Ovary (tissue), 10 donors: Measurements from ENCODE around the gene LY6G6D. TPM values are rescaled to one million over a fixed set of nuclear protein-coding genes. Genes with fewer than 3 reads are reported as not detected.

Source experiments
- DNase-seq, 5 donors: peaks; one replicate each; pipeline ENCODE4 v3.0.0-alpha.2; 2019 to 2020
- H3K27ac ChIP-seq, 2 donors: fragments of 200-600 bp; one replicate each; pipeline versions ENCODE4 v1.5.1 to v1.8.0; 2019 to 2022
- H3K27me3 ChIP-seq: fragments of 200-600 bp; one replicate; pipeline ENCODE4 v1.8.0; 2022
- H3K36me3 ChIP-seq: fragments of 200-600 bp; sonication (generic); one replicate; pipeline ENCODE4 v1.5.1; 2019
- H3K4me1 ChIP-seq: one replicate; pipeline ENCODE4 v1.8.1; 2013; ENCODE audit warnings: mild to moderate bottlenecking, moderate library complexity; ENCODE audit not compliant: insufficient read depth
- H3K4me3 ChIP-seq: fragments of 200-600 bp; sonication (generic); one replicate; pipeline ENCODE4 v1.5.1; 2017
- H3K9me3 ChIP-seq, 2 donors: fragments of 200-600 bp in 1 of 2; sonication (generic) in 1 of 2; one replicate each; pipeline versions ENCODE4 v1.5.1 to v1.8.1; 2013 to 2019; ENCODE audit warnings: mild to moderate bottlenecking in 1 of 2, moderate library complexity in 1 of 2
- EP300 ChIP-seq: sonication (generic); formaldehyde crosslinking; IDR thresholded peaks from one replicate; pipeline ENCODE4 v1.6.1; 2017; ENCODE audit warnings: antibody characterized with exemption
- POLR2A ChIP-seq: fragments of 450-650 bp; IDR thresholded peaks from one replicate; pipeline ENCODE4 v1.6.1; 2017; ENCODE audit warnings: antibody characterized with exemption, mild to moderate bottlenecking, moderate library complexity
- WGBS, 3 donors: extraction: QIAGEN DNeasy Blood & Tissue Kit in 1 of 3; methylation state at CpG; one replicate each; pipeline versions ENCODE4 v1.1.5 to v1.1.7; 2013 to 2017; 5-methylcytosine and 5-hydroxymethylcytosine counted together
- intact Hi-C, 4 donors: fragments of 100-400 bp; cut with DNase I; formaldehyde crosslinking; loops; one replicate each; pipeline versions ENCODE4 v1.11.0 to v1.15.1; 2022 to 2023
- long read RNA-seq, 3 donors: library from polyadenylated mRNA in 2 of 3; unstranded in 2 of 3; transcript quantifications; one replicate each; pipeline ENCODE4 v2.0.0 and lab custom pipeline, GENCODE V29; 2021 to 2026
- polyA plus RNA-seq, 2 donors: library from polyadenylated mRNA; stranded (reverse); fragments of 200-250 nt in 1 of 2; fragments of 350-450 nt in 1 of 2; fragmentation: Illumina TruSeq in 1 of 2; extraction: RNeasy Lipid Tissue Mini Kit (QIAGEN cat#74804) in 1 of 2; gene quantifications; one replicate each; pipeline ENCODE4 v1.2.3, GENCODE V29; 2013 to 2014
- total RNA-seq, 7 donors: library from RNA; depleted of rRNA in 2 of 7; stranded (reverse); fragments of >200 nt in 2 of 7; fragmentation: NEBNext Ultra II Directional in 3 of 7; extraction: Animal tissue kit (Norgen Biotek cat#: 25700) in 3 of 7; gene quantifications; one replicate each; pipeline versions ENCODE4 v1.1.0 to v1.2.4, GENCODE V29; 2016 to 2023
- TF ChIP-seq, protein P1 (sequence below), 3 donors: fragments of 450-650 bp in 2 of 3; fragments of 200-600 bp in 1 of 3; IDR thresholded peaks; one replicate each; pipeline versions ENCODE4 v1.5.1 to v1.8.0; 2016 to 2022; ENCODE audit warnings: antibody characterized with exemption in 3 of 3, mild to moderate bottlenecking in 1 of 3
- donor health status: DM: no; HTN: no; CAD: no; lungs with moderate emphysema.
- donor health status: DM: no; HTN: no; CAD: no.
- donor health status: Bipolar disorder and iron deficiency.
- donor health status: DM: yes; HTN: yes; CAD: no.
- donor health status: DM: no; HTN: no; CAD: no.
- donor health status: DM: yes; HTN: yes; CAD: no.

LY6G6D gene
- total RNA-seq: not detected
- polyA plus RNA-seq: not detected
- long read RNA-seq, donor 1: 0 reads
- long read RNA-seq, donor 2: 0 reads
- long read RNA-seq, donor 3: 0 reads

- no peak for DNase-seq
- Histone ChIP-seq H3K27ac (no peak within 1 kb of the TSS), H3K4me3 (no peak within 1 kb of the TSS), H3K4me1 (no peaks in the 10 kb centered on the region), H3K27me3 (no peaks in the 10 kb centered on the region), H3K9me3 (no peaks in the 10 kb centered on the region), H3K36me3 (no peaks in the 10 kb centered on the region)
- 70 to 80% (median 79%) methylated on average over 16 of the region's 16 CpGs for WGBS, 3 donors
- TF ChIP-seq POLR2A: no peak
- TF ChIP-seq, protein P1, sequence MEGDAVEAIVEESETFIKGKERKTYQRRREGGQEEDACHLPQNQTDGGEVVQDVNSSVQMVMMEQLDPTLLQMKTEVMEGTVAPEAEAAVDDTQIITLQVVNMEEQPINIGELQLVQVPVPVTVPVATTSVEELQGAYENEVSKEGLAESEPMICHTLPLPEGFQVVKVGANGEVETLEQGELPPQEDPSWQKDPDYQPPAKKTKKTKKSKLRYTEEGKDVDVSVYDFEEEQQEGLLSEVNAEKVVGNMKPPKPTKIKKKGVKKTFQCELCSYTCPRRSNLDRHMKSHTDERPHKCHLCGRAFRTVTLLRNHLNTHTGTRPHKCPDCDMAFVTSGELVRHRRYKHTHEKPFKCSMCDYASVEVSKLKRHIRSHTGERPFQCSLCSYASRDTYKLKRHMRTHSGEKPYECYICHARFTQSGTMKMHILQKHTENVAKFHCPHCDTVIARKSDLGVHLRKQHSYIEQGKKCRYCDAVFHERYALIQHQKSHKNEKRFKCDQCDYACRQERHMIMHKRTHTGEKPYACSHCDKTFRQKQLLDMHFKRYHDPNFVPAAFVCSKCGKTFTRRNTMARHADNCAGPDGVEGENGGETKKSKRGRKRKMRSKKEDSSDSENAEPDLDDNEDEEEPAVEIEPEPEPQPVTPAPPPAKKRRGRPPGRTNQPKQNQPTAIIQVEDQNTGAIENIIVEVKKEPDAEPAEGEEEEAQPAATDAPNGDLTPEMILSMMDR (IDR thresholded peaks at IDR 0.05): no peak
- TF ChIP-seq EP300: no peak
- intact Hi-C loops: no loop called here
Observed at GRCh38 chr6:31715022-31715958, at the start of gene LY6G6D. TSS of gene LY6G6D (plus strand) at chr6:31715348. CDS start at chr6:31715356, 8 bp downstream.

GRCh38 chr6:31665501-31666336 lies 49.4 kb upstream of the LY6G6D start, which contains the start of gene CSNK2B:
TSS of gene CSNK2B (plus strand) at chr6:31666080. CDS start at chr6:31666832, 752 bp downstream.
- H3K4me3 ChIP-seq: peak within 1 kb of the TSS; percentile 78
- WGBS, 3 donors: 0% methylated on average over 57 to 63 of the region's 63 CpGs
- intact Hi-C loops: loop anchor here in 1 of 4 donors (5.0 kb wide), 2 partner anchors 62 to 167 kb away; partner anchors contain the start of gene DDAH2
- DNase-seq: peak; percentile 97 to 99 (median 98)
- no peaks in the 10 kb centered on the region for H3K9me3 ChIP-seq
- peak within 1 kb of the TSS; percentile 85 to 90 for H3K27ac ChIP-seq
- peak; percentile 84 for TF ChIP-seq POLR2A
- TF ChIP-seq EP300: peak; percentile 62
- TF ChIP-seq, protein P1 (IDR thresholded peaks at IDR 0.05): peak in 1 of 3 donors; percentile 24
- H3K36me3 ChIP-seq: no peaks in the 10 kb centered on the region
- peaks cover 17% of the 10 kb centered on the region for H3K4me1 ChIP-seq
- H3K27me3 ChIP-seq: no peaks in the 10 kb centered on the region

GRCh38 chr6:31666337-31666965 lies 48.7 kb upstream of the LY6G6D start:
- Histone ChIP-seq H3K36me3 (no peaks in the 10 kb centered on the region), H3K27ac (peak overlapping the region; percentile 85 to 90), H3K27me3 (no peaks in the 10 kb centered on the region), H3K9me3 (no peaks in the 10 kb centered on the region), H3K4me1 (peaks cover 13% of the 10 kb centered on the region), H3K4me3 (peak overlapping the region; percentile 78)
- no peak for TF ChIP-seq POLR2A
- TF ChIP-seq, protein P1 (IDR thresholded peaks at IDR 0.05): no peak
- no peak for TF ChIP-seq EP300
- DNase-seq: no peak
- intact Hi-C loops: loop anchor here in 1 of 4 donors (5.0 kb wide), 2 partner anchors 61 to 166 kb away; partner anchors contain the start of gene DDAH2
- whole genome bisulfite sequencing, 3 donors: 1 to 3% (median 1%) methylated on average over 15 of the region's 15 CpGs
